Activated CD4-positive, alpha-beta T cell treated with anti-CD3 and anti-CD28 coated beads for 48 hours (primary cell): ENCODE measurements around the gene GTF2A2.
A peak's percentile ranks its signal among the peaks of the same experiment; 100 is the strongest.

Experiments used
- DNase-seq: peaks from one replicate; pipeline ENCODE4 v3.0.0-alpha.2; 2020

Gene GTF2A2

DNA sequence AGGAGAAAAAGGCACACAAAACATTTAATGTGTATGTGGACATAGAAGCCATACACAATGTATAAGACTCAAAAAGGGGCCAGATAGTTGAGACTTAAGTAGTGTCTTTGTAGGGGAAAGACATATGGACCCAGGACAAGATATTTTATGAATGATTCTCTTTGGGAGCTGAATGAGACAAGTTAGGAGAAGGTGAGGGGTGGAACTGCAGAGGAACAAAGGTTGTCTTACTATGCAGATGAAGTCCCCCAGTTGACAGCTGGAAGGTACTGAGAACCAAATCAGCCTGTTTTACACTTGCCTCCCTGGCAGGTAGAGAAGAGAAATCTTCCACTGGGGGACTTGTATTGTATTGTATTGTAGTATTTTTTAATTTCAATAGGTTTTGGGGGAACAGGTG, 60.7 kb downstream of the GTF2A2 start:
- no peak for DNase-seq

DNA sequence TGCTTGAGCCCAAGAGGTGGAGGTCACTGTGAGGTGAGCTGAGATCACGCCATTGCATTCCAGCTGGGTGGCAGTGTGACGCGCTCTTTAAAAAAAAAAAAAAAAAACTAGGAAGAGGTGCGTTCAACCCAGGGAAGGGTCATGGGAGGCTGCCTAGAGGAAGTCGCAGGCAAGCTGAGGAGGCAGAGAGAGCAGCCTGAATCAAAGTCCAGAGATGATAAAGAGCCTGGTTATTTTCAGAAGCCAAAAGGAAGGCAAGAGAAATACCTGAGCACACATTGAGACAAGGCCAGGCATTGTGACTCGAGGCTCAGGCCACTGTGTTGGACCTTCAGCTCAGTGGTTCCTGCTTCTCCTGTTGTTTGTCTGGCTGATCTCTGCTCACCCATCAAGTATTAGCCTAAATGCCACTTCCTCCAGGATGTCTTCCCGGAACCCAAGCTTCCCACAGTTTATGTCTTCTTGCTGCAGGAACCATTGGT, 61.8 kb downstream of the GTF2A2 start:
- DNase-seq, result no peak

DNA sequence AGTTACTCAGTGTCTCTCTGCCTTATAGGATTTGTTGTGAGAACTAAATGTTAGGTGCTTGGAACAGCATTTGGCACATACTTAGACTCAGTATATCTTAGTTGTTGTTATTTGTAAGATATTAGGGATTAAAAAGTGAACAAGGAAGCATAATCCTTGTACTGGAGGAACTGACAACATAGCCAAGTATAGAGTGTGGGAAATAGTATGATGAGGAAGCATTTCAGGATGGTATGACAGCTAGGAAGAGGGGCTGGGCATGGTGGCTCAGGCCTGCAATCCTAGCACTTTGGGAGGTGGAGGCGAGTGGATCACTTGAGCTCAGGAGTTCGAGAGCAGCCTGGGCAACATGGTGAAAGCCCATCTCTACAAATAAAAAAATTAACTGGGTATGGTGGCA, 62.3 kb downstream of the GTF2A2 start:
- DNase-seq, result no peak

DNA sequence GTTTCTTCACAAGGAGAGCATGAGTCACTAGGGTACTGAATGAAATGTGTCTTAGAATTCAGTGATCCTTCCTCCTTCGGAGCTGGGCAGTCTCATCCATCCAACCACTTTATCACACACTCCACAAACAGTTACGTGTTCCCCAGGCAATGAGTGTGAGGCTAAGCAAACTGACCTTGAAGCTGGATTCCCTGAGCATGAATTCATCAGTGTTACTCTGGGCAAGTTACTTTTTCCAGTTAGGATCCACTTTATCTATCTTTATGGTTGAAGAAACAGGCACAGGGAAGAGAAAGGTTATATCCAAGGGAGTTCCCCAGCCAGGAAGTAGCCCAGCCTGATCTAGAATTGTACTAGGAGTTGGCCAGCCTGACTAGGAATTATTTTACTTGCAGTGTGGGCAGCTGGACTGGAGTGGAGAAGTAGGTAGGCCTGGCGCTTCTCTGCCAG, 62.8 kb downstream of the GTF2A2 start:
- DNase-seq, result no peak

DNA sequence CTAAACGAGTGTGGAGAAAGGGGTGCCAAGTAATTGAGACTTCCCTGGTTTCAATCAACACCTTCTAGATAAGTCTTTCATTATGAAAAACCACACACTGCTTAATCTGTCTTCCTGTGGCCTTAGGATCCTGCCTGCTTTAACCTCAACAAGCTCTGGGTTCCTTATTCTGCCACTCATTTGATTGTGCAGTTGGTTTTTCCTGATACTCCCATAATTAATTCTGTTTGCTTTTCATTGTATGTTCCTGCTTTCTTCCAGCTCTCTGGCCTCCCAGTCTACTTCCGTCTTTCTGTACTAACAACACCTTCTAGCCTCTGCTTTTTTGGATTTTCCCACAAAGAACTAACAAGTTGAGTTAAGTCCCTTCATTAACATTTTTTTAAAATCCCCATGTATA, 66.0 kb downstream of the GTF2A2 start:
- no peak for DNase-seq

DNA sequence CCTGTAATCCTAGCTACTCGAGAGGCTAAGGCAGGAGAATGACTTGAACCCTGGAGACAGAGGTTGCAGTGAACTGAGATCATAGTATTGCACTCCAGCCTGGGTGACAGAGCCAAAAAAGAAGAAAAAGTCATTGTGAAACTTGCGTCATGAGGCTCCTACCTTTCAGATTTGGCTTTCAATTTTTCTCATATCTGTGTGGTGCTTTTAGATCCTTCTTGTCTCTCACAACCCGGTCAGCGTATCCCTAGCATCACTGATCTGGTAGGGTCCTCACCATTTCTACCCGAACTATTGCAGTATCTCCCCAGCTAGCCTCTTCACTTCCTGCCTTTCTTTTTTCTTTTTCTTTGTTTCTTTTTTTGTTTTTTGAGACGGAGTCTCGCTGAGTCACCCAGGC, 67.3 kb downstream of the GTF2A2 start:
- peak; percentile 8 for DNase-seq
